ENCODE results near the gene DZIP1L.

DZIP1L gene

GRCh38 chr3:138135146-138135832, 19.9 kb upstream of the DZIP1L start:
- TF ChIP-seq TOX (CRISPR knock-in tag; IDR thresholded peaks at IDR 0.05; ENCODE audit: borderline replicate concordance) (no peak), ZNF70 (CRISPR knock-in tag; IDR thresholded peaks at IDR 0.05) (no peak), PPARA (CRISPR knock-in tag; IDR thresholded peaks at IDR 0.05; ENCODE audit: borderline replicate concordance) (no peak), CREB5 (CRISPR knock-in tag; IDR thresholded peaks at IDR 0.05; ENCODE audit: low read depth) (no peak), OSR1 (CRISPR knock-in tag; IDR thresholded peaks at IDR 0.05) (no peak), BACH2 (CRISPR knock-in tag; IDR thresholded peaks at IDR 0.05; ENCODE audit: borderline replicate concordance) (no peak), TCF4 (CRISPR knock-in tag; IDR thresholded peaks at IDR 0.05; ENCODE audit: borderline replicate concordance) (no peak), SNAI2 (CRISPR knock-in tag; IDR thresholded peaks at IDR 0.05) (no peak), CSDC2 (CRISPR knock-in tag; IDR thresholded peaks at IDR 0.05) (no peak), PATZ1 (CRISPR knock-in tag; IDR thresholded peaks at IDR 0.05; ENCODE audit: borderline replicate concordance) (no peak), ARNTL (CRISPR knock-in tag; IDR thresholded peaks at IDR 0.05; ENCODE audit: borderline replicate concordance, low read depth) (no peak), ESRRG (CRISPR knock-in tag; IDR thresholded peaks at IDR 0.05) (no peak), GLIS3 (CRISPR knock-in tag; IDR thresholded peaks at IDR 0.05) (no peak), RARB (CRISPR knock-in tag; IDR thresholded peaks at IDR 0.05) (no peak), CSRNP3 (CRISPR knock-in tag; IDR thresholded peaks at IDR 0.05) (no peak), POU6F1 (CRISPR knock-in tag; IDR thresholded peaks at IDR 0.05; ENCODE audit: borderline replicate concordance, low read depth) (no peak)
- ATAC-seq = no peak

GRCh38 chr3:138132239-138132638, 16.8 kb upstream of the DZIP1L start, which contains the start of gene A4GNT:
A4GNT (minus strand) TSS chr3:138132390; CDS start chr3:138131256, 1,134 bp downstream.
- ATAC-seq = no peak

More at GRCh38 chr3:138132239-138132638, 16.8 kb upstream of the DZIP1L start, which contains the start of gene A4GNT:
- TF ChIP-seq CSRNP3 (CRISPR knock-in tag; IDR thresholded peaks at IDR 0.05) (no peak), OSR1 (CRISPR knock-in tag; IDR thresholded peaks at IDR 0.05) (no peak), TOX (CRISPR knock-in tag; IDR thresholded peaks at IDR 0.05; ENCODE audit: borderline replicate concordance) (no peak), POU6F1 (CRISPR knock-in tag; IDR thresholded peaks at IDR 0.05; ENCODE audit: borderline replicate concordance, low read depth) (no peak), ZNF8 (CRISPR knock-in tag; IDR thresholded peaks at IDR 0.05) (no peak), CREB5 (CRISPR knock-in tag; IDR thresholded peaks at IDR 0.05; ENCODE audit: low read depth) (no peak), ZFP30 (CRISPR knock-in tag; IDR thresholded peaks at IDR 0.05) (no peak), CSDC2 (CRISPR knock-in tag; IDR thresholded peaks at IDR 0.05) (no peak), TSHZ2 (CRISPR knock-in tag; IDR thresholded peaks at IDR 0.05) (no peak), ARNTL (CRISPR knock-in tag; IDR thresholded peaks at IDR 0.05; ENCODE audit: borderline replicate concordance, low read depth) (no peak), ESRRG (CRISPR knock-in tag; IDR thresholded peaks at IDR 0.05) (no peak), PPARA (CRISPR knock-in tag; IDR thresholded peaks at IDR 0.05; ENCODE audit: borderline replicate concordance) (no peak), ZC3H10 (CRISPR knock-in tag; IDR thresholded peaks at IDR 0.05) (no peak), ZNF565 (CRISPR knock-in tag; conservative IDR thresholded peaks at IDR 0.05; ENCODE audit: low read depth) (no peak), RARB (CRISPR knock-in tag; IDR thresholded peaks at IDR 0.05) (no peak)
